ENCODE results near the gene FBXL2.

FBXL2 gene

GRCh38 chr3:33315826-33316225 is 38.6 kb downstream of the FBXL2 start (continued):
- no peak for TF ChIP-seq PRDM4 (tag by site-specific recombination; IDR thresholded peaks at IDR 0.05)
- TF ChIP-seq PRDM6 (tag by site-specific recombination; IDR thresholded peaks at IDR 0.05): no peak
- TF ChIP-seq ZNF266 (tag by site-specific recombination; IDR thresholded peaks at IDR 0.05; ENCODE audit: low read depth): no peak

GRCh38 chr3:33317963-33318709 is 40.9 kb downstream of the FBXL2 start:
- ChIA-PET POLR2A (no interaction called here), CTCF (interaction anchor here (0.8 to 1.6 kb wide), 3 partner anchors 9 to 187 kb away, joined by 3 to 6 read pairs (median 3); no protein-coding TSS in a partner anchor)
- Histone ChIP-seq H3K9me3 (ENCODE audit: control insufficient read depth, insufficient read depth, low read depth, low read length) (no peaks in the 10 kb centered on the region), H3K36me3 (ENCODE audit: control insufficient read depth in 2 of 2, insufficient read depth in 1 of 2, low read length in 2 of 2) (no peaks in the 10 kb centered on the region), H3K4me1 (ENCODE audit: control insufficient read depth, insufficient read depth, low read length) (no peaks in the 10 kb centered on the region), H3K4me3 (ENCODE audit: low read depth, low read length) (no peak overlapping the region), H3K27ac (ENCODE audit: extremely low read depth, low read depth, low read length) (no peak overlapping the region)
- TF ChIP-seq PRDM6 (tag by site-specific recombination; IDR thresholded peaks at IDR 0.05) (no peak), KLF1 (tag by site-specific recombination; IDR thresholded peaks at IDR 0.05) (no peak), ZNF184 (tag by site-specific recombination; IDR thresholded peaks at IDR 0.05) (no peak), ZSCAN30 (tag by site-specific recombination; IDR thresholded peaks at IDR 0.05) (no peak), ZNF488 (tag by site-specific recombination; IDR thresholded peaks at IDR 0.05) (no peak), ZNF19 (tag by site-specific recombination; IDR thresholded peaks at IDR 0.05; ENCODE audit: low read depth) (no peak), ZEB2 (tag by site-specific recombination; IDR thresholded peaks at IDR 0.05) (no peak), ZNF404 (tag by site-specific recombination; IDR thresholded peaks at IDR 0.05) (no peak), ZBTB17 (tag by site-specific recombination; IDR thresholded peaks at IDR 0.05) (no peak), ZNF626 (tag by site-specific recombination; IDR thresholded peaks at IDR 0.05) (no peak), AEBP2 (tag by site-specific recombination; IDR thresholded peaks at IDR 0.05; ENCODE audit: borderline replicate concordance) (no peak), ZNF707 (tag by site-specific recombination; IDR thresholded peaks at IDR 0.05) (no peak), KLF17 (tag by site-specific recombination; IDR thresholded peaks at IDR 0.05) (no peak), ZNF776 (tag by site-specific recombination; IDR thresholded peaks at IDR 0.05; ENCODE audit: borderline replicate concordance) (no peak), SCRT1 (tag by site-specific recombination; IDR thresholded peaks at IDR 0.05; ENCODE audit: borderline replicate concordance) (no peak), GLI2 (tag by site-specific recombination; IDR thresholded peaks at IDR 0.05; ENCODE audit: borderline replicate concordance, low read depth) (no peak), ZNF398 (tag by site-specific recombination; IDR thresholded peaks at IDR 0.05) (no peak), ZNF623 (tag by site-specific recombination; IDR thresholded peaks at IDR 0.05) (no peak), ZNF266 (tag by site-specific recombination; IDR thresholded peaks at IDR 0.05; ENCODE audit: low read depth) (no peak)
